ENCODE measurements around the gene TM4SF18.

The TM4SF18 gene

GRCh38 chr3:149319750-149320149 is 13.7 kb downstream of the TM4SF18 start:
- no peak overlapping the region for H4K8ac ChIP-seq (ENCODE audit: low read depth, low read length)
- no peaks in the 10 kb centered on the region for H3K27me3 ChIP-seq (ENCODE audit: insufficient read depth, low read length)
- H3K14ac ChIP-seq (ENCODE audit: low read length) = no peak overlapping the region
- no peaks in the 10 kb centered on the region for H3K9me3 ChIP-seq (ENCODE audit: insufficient read depth, low read depth, low read length)
- no peak overlapping the region for H2AK5ac ChIP-seq (ENCODE audit: low read length)
- H4K12ac ChIP-seq (ENCODE audit: low read depth, low read length) = no peak overlapping the region
- H2BK12ac ChIP-seq (ENCODE audit: low read length) = no peak overlapping the region
- no peak overlapping the region for H2AFZ ChIP-seq (ENCODE audit: insufficient read depth, low read length, poor library complexity)
- DNase-seq = no peak
- H3K4me3 ChIP-seq (ENCODE audit: low read depth, low read length) = no peak overlapping the region
- H2BK120ac ChIP-seq (ENCODE audit: insufficient read depth, low read length, poor library complexity) = no peak overlapping the region
- no peak overlapping the region for H3K4me2 ChIP-seq (ENCODE audit: low read length)
- no CpG with 5 or more reads among the region's 3 CpGs for WGBS (ENCODE audit: extremely low coverage, insufficient coverage, insufficient read length)
- no peak overlapping the region for H4K91ac ChIP-seq (ENCODE audit: low read depth, low read length)
- H3K27ac ChIP-seq (ENCODE audit: low read depth, low read length) = no peak overlapping the region
- no peak overlapping the region for H3K23ac ChIP-seq (ENCODE audit: low read length)
- no peaks in the 10 kb centered on the region for H3K79me2 ChIP-seq (ENCODE audit: control insufficient read depth, insufficient read depth, low read length, poor library complexity)
- no peaks in the 10 kb centered on the region for H3K79me1 ChIP-seq (ENCODE audit: low read length)
- H3K18ac ChIP-seq (ENCODE audit: low read length) = no peak overlapping the region
- H3K9ac ChIP-seq (ENCODE audit: low read length) = no peak overlapping the region
- no peak overlapping the region for H2BK5ac ChIP-seq (ENCODE audit: low read depth, low read length, poor library complexity)
- no peak overlapping the region for H3K4ac ChIP-seq (ENCODE audit: low read depth, low read length)
- no peaks in the 10 kb centered on the region for H3K4me1 ChIP-seq (ENCODE audit: control insufficient read depth in 1 of 2, insufficient read depth in 2 of 2, low read length in 2 of 2)
- H3K36me3 ChIP-seq (ENCODE audit: control insufficient read depth in 1 of 2, insufficient read depth in 2 of 2, low read length in 2 of 2) = no peaks in the 10 kb centered on the region

GRCh38 chr3:149317072-149317471 is 16.4 kb downstream of the TM4SF18 start:
- H3K9me3 ChIP-seq (ENCODE audit: insufficient read depth, low read depth, low read length) = no peaks in the 10 kb centered on the region
- H3K36me3 ChIP-seq (ENCODE audit: control insufficient read depth in 1 of 2, insufficient read depth in 2 of 2, low read length in 2 of 2) = no peaks in the 10 kb centered on the region
- no peak overlapping the region for H3K14ac ChIP-seq (ENCODE audit: low read length)
- H3K23ac ChIP-seq (ENCODE audit: low read length) = no peak overlapping the region
- no peak for DNase-seq
- no peak overlapping the region for H4K12ac ChIP-seq (ENCODE audit: low read depth, low read length)
- H4K91ac ChIP-seq (ENCODE audit: low read depth, low read length) = no peak overlapping the region
- no peaks in the 10 kb centered on the region for H3K4me1 ChIP-seq (ENCODE audit: control insufficient read depth in 1 of 2, insufficient read depth in 2 of 2, low read length in 2 of 2)
- H3K4me2 ChIP-seq (ENCODE audit: low read length) = no peak overlapping the region
- H2BK5ac ChIP-seq (ENCODE audit: low read depth, low read length, poor library complexity) = no peak overlapping the region
- WGBS (ENCODE audit: extremely low coverage, insufficient coverage, insufficient read length) = no CpG with 5 or more reads among the region's 1 CpG
- peak overlapping the region; percentile 23 for H2BK12ac ChIP-seq (ENCODE audit: low read length)
- H4K8ac ChIP-seq (ENCODE audit: low read depth, low read length) = no peak overlapping the region
- H3K9ac ChIP-seq (ENCODE audit: low read length) = no peak overlapping the region
- no peak overlapping the region for H3K4me3 ChIP-seq (ENCODE audit: low read depth, low read length)
- no peak overlapping the region for H3K27ac ChIP-seq (ENCODE audit: low read depth, low read length)
- no peaks in the 10 kb centered on the region for H3K79me2 ChIP-seq (ENCODE audit: control insufficient read depth, insufficient read depth, low read length, poor library complexity)
- no peaks in the 10 kb centered on the region for H3K79me1 ChIP-seq (ENCODE audit: low read length)
- no peak overlapping the region for H2AFZ ChIP-seq (ENCODE audit: insufficient read depth, low read length, poor library complexity)
- no peak overlapping the region for H2BK120ac ChIP-seq (ENCODE audit: insufficient read depth, low read length, poor library complexity)
- H3K4ac ChIP-seq (ENCODE audit: low read depth, low read length) = no peak overlapping the region
- H2AK5ac ChIP-seq (ENCODE audit: low read length) = no peak overlapping the region
- H3K18ac ChIP-seq (ENCODE audit: low read length) = no peak overlapping the region
- H3K27me3 ChIP-seq (ENCODE audit: insufficient read depth, low read length) = no peaks in the 10 kb centered on the region

- Histone ChIP-seq H3K79me1 (ENCODE audit: low read length) (no peaks in the 10 kb centered on the region), H3K9me3 (ENCODE audit: insufficient read depth, low read depth, low read length) (no peaks in the 10 kb centered on the region), H3K27me3 (ENCODE audit: insufficient read depth, low read length) (no peaks in the 10 kb centered on the region), H3K18ac (ENCODE audit: low read length) (no peak overlapping the region), H2BK12ac (ENCODE audit: low read length) (no peak overlapping the region), H3K23ac (ENCODE audit: low read length) (no peak overlapping the region), H3K4me3 (ENCODE audit: low read depth, low read length) (no peak overlapping the region), H3K4ac (ENCODE audit: low read depth, low read length) (no peak overlapping the region), H4K91ac (ENCODE audit: low read depth, low read length) (no peak overlapping the region), H4K8ac (ENCODE audit: low read depth, low read length) (no peak overlapping the region), H3K79me2 (ENCODE audit: control insufficient read depth, insufficient read depth, low read length, poor library complexity) (no peaks in the 10 kb centered on the region), H3K36me3 (ENCODE audit: control insufficient read depth in 1 of 2, insufficient read depth in 2 of 2, low read length in 2 of 2) (no peaks in the 10 kb centered on the region), H2BK120ac (ENCODE audit: insufficient read depth, low read length, poor library complexity) (no peak overlapping the region), H3K4me1 (ENCODE audit: control insufficient read depth in 1 of 2, insufficient read depth in 2 of 2, low read length in 2 of 2) (no peaks in the 10 kb centered on the region), H2AK5ac (ENCODE audit: low read length) (no peak overlapping the region), H2BK5ac (ENCODE audit: low read depth, low read length, poor library complexity) (no peak overlapping the region), H4K12ac (ENCODE audit: low read depth, low read length) (no peak overlapping the region), H3K4me2 (ENCODE audit: low read length) (no peak overlapping the region), H2AFZ (ENCODE audit: insufficient read depth, low read length, poor library complexity) (no peak overlapping the region), H3K9ac (ENCODE audit: low read length) (no peak overlapping the region), H3K14ac (ENCODE audit: low read length) (no peak overlapping the region), H3K27ac (ENCODE audit: low read depth, low read length) (no peak overlapping the region)
- WGBS (ENCODE audit: extremely low coverage, insufficient coverage, insufficient read length) = no CpG with 5 or more reads among the region's 2 CpGs
- no peak for DNase-seq
These were observed 17.0 kb downstream of the TM4SF18 start for GRCh38 chr3:149316437-149316836.

GRCh38 chr3:149315694-149316093 is 17.7 kb downstream of the TM4SF18 start:
- Histone ChIP-seq H2BK120ac (ENCODE audit: insufficient read depth, low read length, poor library complexity) (no peak overlapping the region), H3K4me1 (ENCODE audit: control insufficient read depth in 1 of 2, insufficient read depth in 2 of 2, low read length in 2 of 2) (no peaks in the 10 kb centered on the region), H3K79me1 (ENCODE audit: low read length) (no peaks in the 10 kb centered on the region), H3K9ac (ENCODE audit: low read length) (no peak overlapping the region), H3K4ac (ENCODE audit: low read depth, low read length) (no peak overlapping the region), H3K4me2 (ENCODE audit: low read length) (no peak overlapping the region), H3K4me3 (ENCODE audit: low read depth, low read length) (no peak overlapping the region), H4K91ac (ENCODE audit: low read depth, low read length) (no peak overlapping the region), H2AFZ (ENCODE audit: insufficient read depth, low read length, poor library complexity) (no peak overlapping the region), H4K12ac (ENCODE audit: low read depth, low read length) (no peak overlapping the region), H3K27ac (ENCODE audit: low read depth, low read length) (no peak overlapping the region), H2BK5ac (ENCODE audit: low read depth, low read length, poor library complexity) (no peak overlapping the region), H3K14ac (ENCODE audit: low read length) (no peak overlapping the region), H3K18ac (ENCODE audit: low read length) (no peak overlapping the region), H3K36me3 (ENCODE audit: control insufficient read depth in 1 of 2, insufficient read depth in 2 of 2, low read length in 2 of 2) (no peaks in the 10 kb centered on the region), H2BK12ac (ENCODE audit: low read length) (no peak overlapping the region), H3K9me3 (ENCODE audit: insufficient read depth, low read depth, low read length) (no peaks in the 10 kb centered on the region), H3K27me3 (ENCODE audit: insufficient read depth, low read length) (no peaks in the 10 kb centered on the region), H2AK5ac (ENCODE audit: low read length) (no peak overlapping the region), H4K8ac (ENCODE audit: low read depth, low read length) (no peak overlapping the region), H3K23ac (ENCODE audit: low read length) (no peak overlapping the region), H3K79me2 (ENCODE audit: control insufficient read depth, insufficient read depth, low read length, poor library complexity) (no peaks in the 10 kb centered on the region)
- WGBS (ENCODE audit: extremely low coverage, insufficient coverage, insufficient read length) = no CpG with 5 or more reads among the region's 3 CpGs
- DNase-seq = no peak

Data from trophoblast cell (in vitro differentiated cells and primary cell).